HepG2 (cell line): Measurements from ENCODE around the gene KCNQ2. TPM values are rescaled to one million over a fixed set of nuclear protein-coding genes. Genes with fewer than 3 reads are reported as not detected.

Experiments
- ATAC-seq: fragments of 200-7000 bp; cut with Tn5 transposase; 3 replicates; pipeline ENCODE4 v1.9.1; 2020; ENCODE audit warnings: mild to moderate bottlenecking, moderate library complexity
- BruUV-seq: library from RNA; stranded (reverse); fragments of 400-500 nt; replicated peaks from 2 replicates; lab custom pipeline; 2021; lab: Mats Ljungman, UMichigan
- CTCF ChIA-PET: fragments of 300-600 bp; formaldehyde crosslinking; extraction: SDS; loops from one replicate; lab custom pipeline; 2021; ENCODE audit warnings: low total read pairs, inconsistent platforms, low intra/inter-chr PET ratio; lab: Yijun Ruan, JAX
- POLR2A ChIA-PET: fragments of 350-600 bp; sonication (Branson Sonifier 250); formaldehyde crosslinking; loops from one replicate; lab custom pipeline; 2020; ENCODE audit warnings: antibody characterized with exemption, inconsistent platforms; lab: Yijun Ruan, JAX
- DNase-seq: peaks from one replicate; pipeline ENCODE4 v3.0.0-alpha.2; 2015; ENCODE audit warnings: low spot score
- FAIRE-seq: peaks from 3 replicates; lab custom pipeline; 2011; peaks lifted over from hg19 to GRCh38; lab: Jason Lieb, UNC
- H2AFZ ChIP-seq: one replicate; pipeline ENCODE4 v1.6.1; 2011; ENCODE audit warnings: low read length, inconsistent platforms
- H3K27ac ChIP-seq: fragments of 300-600 bp; 3 replicates; pipeline ENCODE4 v1.8.0; 2011; ENCODE audit warnings: mixed run types, mild to moderate bottlenecking, mixed read lengths, low read length, inconsistent platforms; ENCODE audit not compliant: insufficient read depth; ENCODE audit errors: extremely low read length
- H3K27me3 ChIP-seq, 2 experiments: fragments of 200-600 bp in 1 of 2; 2 replicates in 1 of 2; 3 replicates in 1 of 2; pipeline versions ENCODE4 v1.6.0 to v1.8.0; 2011; ENCODE audit warnings: low read length in 2 of 2, mild to moderate bottlenecking in 2 of 2, moderate library complexity in 2 of 2, inconsistent platforms in 1 of 2; ENCODE audit not compliant: insufficient read depth in 2 of 2, control insufficient read depth in 1 of 2
- H3K36me3 ChIP-seq, 2 experiments: fragments of 200-600 bp in 1 of 2; replicated peaks in 1 of 2; 2 replicates in 1 of 2; 3 replicates in 1 of 2; pipeline versions ENCODE4 v1.5.1 to v1.8.0; 2011; ENCODE audit warnings: low read length in 2 of 2, inconsistent platforms in 1 of 2; ENCODE audit not compliant: insufficient read depth in 2 of 2, control insufficient read depth in 1 of 2
- H3K4me1 ChIP-seq: 2 replicates; pipeline ENCODE4 v1.5.1; 2012; ENCODE audit warnings: low read length, inconsistent platforms; ENCODE audit not compliant: insufficient read depth
- H3K4me2 ChIP-seq: 2 replicates; pipeline ENCODE4 v1.6.0; 2011; ENCODE audit warnings: low read depth, low read length, inconsistent platforms
- H3K4me3 ChIP-seq, 3 experiments: fragments of 200-600 bp in 1 of 3; sonication (generic), shearing (Covaris generic) in 1 of 3; replicated peaks in 1 of 3; 2 replicates each; pipeline ENCODE4 v1.5.1; 2011 to 2016; ENCODE audit warnings: low read length in 3 of 3, inconsistent platforms in 2 of 3, low read depth in 2 of 3, mild to moderate bottlenecking in 2 of 3, control low read depth in 1 of 3, mixed read lengths in 1 of 3; ENCODE audit not compliant: insufficient read depth in 1 of 3
- H3K79me2 ChIP-seq: one replicate; pipeline ENCODE4 v1.6.1; 2011; ENCODE audit warnings: low read length, inconsistent platforms; ENCODE audit not compliant: insufficient read depth
- H3K9ac ChIP-seq: 2 replicates; pipeline ENCODE4 v1.6.0; 2011; ENCODE audit warnings: mild to moderate bottlenecking, low read depth, low read length, inconsistent platforms; ENCODE audit not compliant: insufficient read depth
- H3K9me3 ChIP-seq: 2 replicates; pipeline ENCODE4 v1.5.1; 2012; ENCODE audit warnings: mild to moderate bottlenecking, low read length
- H4K20me1 ChIP-seq: 2 replicates; pipeline ENCODE4 v1.6.0; 2011; ENCODE audit warnings: inconsistent platforms, mild to moderate bottlenecking, low read length, moderate library complexity; ENCODE audit not compliant: insufficient read depth
- ARHGAP35 ChIP-seq: sonication (generic); formaldehyde crosslinking; IDR thresholded peaks from 2 replicates; pipeline ENCODE4 v1.9.0; 2022; ENCODE audit warnings: mild to moderate bottlenecking, inconsistent platforms, moderate library complexity, missing genetic modification reagents, borderline replicate concordance
- ARNT2 ChIP-seq: sonication (generic); formaldehyde crosslinking; IDR thresholded peaks from 2 replicates; pipeline ENCODE4 v1.8.0; 2022; ENCODE audit warnings: mild to moderate bottlenecking, low read depth, missing genetic modification reagents, moderate library complexity
- ATF7 ChIP-seq, 2 experiments: fragments of 450-650 bp in 1 of 2; sonication (generic) in 1 of 2; formaldehyde crosslinking in 1 of 2; IDR thresholded peaks; 2 replicates each; pipeline versions ENCODE4 v1.4.0 to v1.6.1; 2016 to 2020; ENCODE audit warnings: antibody characterized with exemption in 1 of 2, mild to moderate bottlenecking in 1 of 2, missing genetic modification reagents in 1 of 2
- CREB1 ChIP-seq, 2 experiments: fragments of 450-650 bp in 1 of 2; IDR thresholded peaks; 2 replicates each; pipeline ENCODE4 v1.6.1; 2016 to 2017; ENCODE audit warnings: control low read depth in 1 of 2, mild to moderate bottlenecking in 1 of 2, missing compliant biosample characterization in 1 of 2, missing genetic modification characterization in 1 of 2
- KLF15 ChIP-seq: sonication (generic); formaldehyde crosslinking; IDR thresholded peaks from 2 replicates; pipeline ENCODE4 v1.8.1; 2023; ENCODE audit warnings: borderline replicate concordance, mild to moderate bottlenecking, inconsistent platforms, missing genetic modification reagents, mixed read lengths
- NR2C2 ChIP-seq: sonication (generic); formaldehyde crosslinking; IDR thresholded peaks from 2 replicates; pipeline ENCODE4 v1.4.0; 2020; ENCODE audit warnings: missing genetic modification reagents, mild to moderate bottlenecking, moderate library complexity, borderline replicate concordance
- ZNF225 ChIP-seq: sonication (generic); formaldehyde crosslinking; IDR thresholded peaks from 2 replicates; pipeline ENCODE4 v1.4.0; 2020; ENCODE audit warnings: mild to moderate bottlenecking, missing genetic modification reagents
- ZNF234 ChIP-seq: sonication (generic); formaldehyde crosslinking; conservative IDR thresholded peaks from 2 replicates; pipeline ENCODE4 v1.5.1; 2020; ENCODE audit warnings: mild to moderate bottlenecking, missing genetic modification reagents
- ZNF460 ChIP-seq: sonication (generic); formaldehyde crosslinking; IDR thresholded peaks from 2 replicates; pipeline ENCODE4 v1.5.1; 2020; ENCODE audit warnings: missing genetic modification reagents, mild to moderate bottlenecking, borderline replicate concordance
- ZNF567 ChIP-seq: sonication (generic); formaldehyde crosslinking; IDR thresholded peaks from 2 replicates; pipeline ENCODE4 v1.8.1; 2023; ENCODE audit warnings: mild to moderate bottlenecking, missing genetic modification reagents, borderline replicate concordance
- ZNF713 ChIP-seq: sonication (generic); formaldehyde crosslinking; IDR thresholded peaks from 2 replicates; pipeline ENCODE4 v1.4.0; 2020; ENCODE audit warnings: mild to moderate bottlenecking, missing genetic modification reagents
- WGBS: methylation state at CpG from one replicate; pipeline ENCODE4 v1.1.6; 2017; ENCODE audit warnings: low lambda C conversion rate; 5-methylcytosine and 5-hydroxymethylcytosine counted together
- in situ Hi-C: cut with HindIII; loops from 2 replicates; pipeline ENCODE4 v1.10.0; 2017; ENCODE audit warnings: low pct_unique_long_range_greater_than_20kb; ENCODE audit not compliant: extremely low pct_ligation_motif_present
- intact Hi-C: fragments of 100-400 bp; cut with micrococcal nuclease; formaldehyde crosslinking; loops from one replicate; pipeline ENCODE4 v1.10.0; 2022; ENCODE audit not compliant: unreplicated experiment
- polyA plus RNA-seq, 8 experiments: library from polyadenylated mRNA; depleted of rRNA in 3 of 8; stranded (reverse) in 7 of 8; unstranded in 1 of 8; fragments of >200 nt; fragmentation: Illumina TruSeq in 4 of 8; extraction: Trizol in 4 of 8; gene quantifications; 2 replicates each; pipeline versions ENCODE4 v1.2.1 to v1.2.3, GENCODE V29; 2011 to 2016; ENCODE audit warnings: low read depth in 4 of 8, missing spikeins in 1 of 8, mixed read lengths in 1 of 8; ENCODE audit not compliant: insufficient read depth in 1 of 8
- total RNA-seq, 5 experiments: library from RNA; depleted of rRNA; stranded (reverse); fragments of >200 nt; fragmentation: Illumina TruSeq; extraction: Trizol; gene quantifications; 2 replicates each; pipeline ENCODE4 v1.2.3, GENCODE V29; 2016; ENCODE audit warnings: low read depth in 1 of 5
- TF ChIP-seq, protein P1 (sequence below): sonication (generic); formaldehyde crosslinking; IDR thresholded peaks from 2 replicates; pipeline ENCODE4 v1.8.1; 2023; ENCODE audit warnings: mild to moderate bottlenecking, missing genetic modification reagents

KCNQ2 gene
- total and polyA plus RNA-seq, 2 of the 13 experiments (the other 11 are each of a cell fraction or from before 2014, with no cell fraction given), result not detected

DNA sequence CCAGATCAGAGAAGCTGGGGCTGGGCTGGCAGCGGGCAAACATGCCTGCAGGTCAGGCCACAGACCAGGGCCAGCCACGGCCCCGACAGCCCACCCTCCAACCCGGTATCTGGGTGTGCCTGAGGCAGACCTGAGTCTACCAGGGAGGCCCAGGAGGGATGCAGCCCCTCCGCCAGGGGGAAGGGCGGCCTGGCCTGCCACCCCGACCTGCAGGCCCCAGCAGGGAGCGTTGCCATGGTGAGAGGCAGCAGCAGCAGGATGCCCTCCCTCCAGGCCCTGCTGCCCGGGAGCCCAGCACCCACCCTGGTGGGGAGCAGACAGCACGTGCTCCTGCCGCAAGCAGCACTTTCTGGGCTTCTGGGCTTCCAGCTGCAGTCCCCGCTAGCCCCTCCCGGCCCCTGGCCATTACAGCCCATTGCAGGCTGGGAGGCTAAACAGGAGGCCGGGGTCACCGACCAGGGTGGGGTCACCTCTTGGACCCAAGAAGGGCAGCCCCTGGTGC is 30.3 kb upstream of the KCNQ2 start (continued):
- TF ChIP-seq ZNF225 (0 out of 2 replicates have a peak, but pooled peaks have one; percentile 49), ZNF713 (CRISPR knock-in tag) (no peak)
- TF ChIP-seq, protein P1, sequence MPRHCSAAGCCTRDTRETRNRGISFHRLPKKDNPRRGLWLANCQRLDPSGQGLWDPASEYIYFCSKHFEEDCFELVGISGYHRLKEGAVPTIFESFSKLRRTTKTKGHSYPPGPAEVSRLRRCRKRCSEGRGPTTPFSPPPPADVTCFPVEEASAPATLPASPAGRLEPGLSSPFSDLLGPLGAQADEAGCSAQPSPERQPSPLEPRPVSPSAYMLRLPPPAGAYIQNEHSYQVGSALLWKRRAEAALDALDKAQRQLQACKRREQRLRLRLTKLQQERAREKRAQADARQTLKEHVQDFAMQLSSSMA (CRISPR knock-in tag), result no peak

DNA sequence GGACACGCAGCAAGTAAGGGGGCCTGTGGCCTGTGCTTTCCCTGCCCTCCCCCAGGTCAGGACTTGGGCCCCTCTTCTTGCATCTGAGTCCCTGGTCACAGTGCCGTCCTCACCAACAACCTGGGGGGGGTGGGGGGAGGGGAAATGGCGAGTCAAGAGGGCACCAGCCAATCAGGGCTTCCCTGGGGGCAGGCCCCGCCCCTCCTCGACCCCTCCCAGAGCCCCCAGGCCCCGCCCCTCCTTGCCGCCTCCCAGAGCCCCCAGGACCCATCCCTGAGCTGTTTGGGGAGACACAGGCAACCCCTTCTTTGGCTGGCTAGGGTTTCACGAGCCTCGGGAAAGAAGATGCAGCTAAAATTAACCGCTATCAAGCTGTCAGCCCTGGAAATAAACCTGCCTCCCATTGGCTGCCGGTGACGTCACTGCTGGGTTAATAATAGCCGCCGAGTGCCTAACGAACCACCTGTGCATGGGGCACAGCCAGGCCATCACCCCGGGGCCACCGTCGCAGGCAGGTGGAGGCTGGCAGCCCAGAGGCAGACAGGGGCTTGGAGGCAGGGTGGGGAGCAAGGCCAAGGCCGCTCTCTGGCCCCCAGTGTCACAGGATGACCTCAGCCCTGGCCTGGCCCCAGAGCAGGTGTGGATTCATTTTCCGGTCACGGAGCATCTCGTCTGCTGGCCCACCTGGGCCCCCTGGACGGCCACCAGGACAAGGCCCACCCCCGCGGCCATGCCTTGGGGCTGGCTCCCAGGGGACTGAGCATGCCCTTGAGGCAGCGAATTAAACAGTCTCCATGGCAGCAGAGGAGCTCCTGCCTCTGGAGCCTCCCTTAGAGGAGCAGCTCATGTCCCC is 29.6 kb upstream of the KCNQ2 start:
- WGBS, result 10% methylated on average over 20 of the region's 26 CpGs
- no peaks in the 10 kb centered on the region for H3K36me3 ChIP-seq
- ChIA-PET POLR2A (no interaction called here), CTCF (no interaction called here)
- no peaks in the 10 kb centered on the region for H3K9me3 ChIP-seq
- no peak overlapping the region for H3K9ac ChIP-seq
- no peaks in the 10 kb centered on the region; the same call in 1 of the 2 replicates for H4K20me1 ChIP-seq
- no peak overlapping the region for H3K4me3 ChIP-seq
- DNase-seq (no peak), FAIRE-seq (no peak), ATAC-seq (peak; percentile 7; the same call in 2 of the 3 replicates)
- intact Hi-C loops, result no loop called here
- in situ Hi-C loops, result no loop called here
- no peak overlapping the region for H3K27ac ChIP-seq
- TF ChIP-seq ATF7 (IDR thresholded peaks at IDR 0.05) (peak; percentile 96), ATF7 (CRISPR knock-in tag; IDR thresholded peaks at IDR 0.05) (no peak), ARNT2 (CRISPR knock-in tag) (no peak), KLF15 (CRISPR knock-in tag) (no peak), CREB1 (IDR thresholded peaks at IDR 0.05) (peak; percentile 98), CREB1 (CRISPR knock-in tag; IDR thresholded peaks at IDR 0.05) (no peak), ZNF460 (CRISPR knock-in tag) (no peak), ZNF234 (CRISPR knock-in tag) (no peak), ZNF567 (CRISPR knock-in tag) (no peak), NR2C2 (CRISPR knock-in tag) (no peak), ARHGAP35 (CRISPR knock-in tag) (no peak)
- H3K4me1 ChIP-seq, result no peaks in the 10 kb centered on the region
- peaks cover 36 to 89% of the 10 kb centered on the region in 2 experiments for H3K27me3 ChIP-seq
- H2AFZ ChIP-seq, result no peak overlapping the region
- H3K4me2 ChIP-seq, result no peak overlapping the region
- no TSS peak for BruUV-seq
- no peaks in the 10 kb centered on the region for H3K79me2 ChIP-seq
